ENCODE results near the gene MAP2K5.

DNA sequence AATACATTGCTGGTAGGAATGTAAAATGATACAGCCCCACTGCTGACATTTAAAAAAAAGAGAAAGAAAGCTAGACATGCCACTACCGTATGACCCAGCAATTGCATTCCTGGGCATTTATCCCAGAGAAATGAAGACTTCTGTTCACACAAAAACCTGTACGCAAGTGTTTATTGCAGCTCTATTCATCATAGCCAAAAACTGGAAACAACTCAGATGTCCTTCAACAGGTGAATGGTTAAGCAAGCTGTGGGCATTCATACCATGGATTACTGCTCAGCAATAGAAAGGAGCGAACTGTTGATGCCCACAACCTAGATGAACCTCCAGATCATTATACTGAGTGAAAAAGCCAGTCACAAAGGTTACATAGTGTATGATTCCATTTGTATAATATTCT is 132.5 kb downstream of the MAP2K5 start:
- TF ChIP-seq POLR2AphosphoS5 (IDR thresholded peaks at IDR 0.05) (no peak), EP300 (IDR thresholded peaks at IDR 0.05) (no peak), POLR2A (IDR thresholded peaks at IDR 0.05) (no peak)
- TF ChIP-seq, protein P1, sequence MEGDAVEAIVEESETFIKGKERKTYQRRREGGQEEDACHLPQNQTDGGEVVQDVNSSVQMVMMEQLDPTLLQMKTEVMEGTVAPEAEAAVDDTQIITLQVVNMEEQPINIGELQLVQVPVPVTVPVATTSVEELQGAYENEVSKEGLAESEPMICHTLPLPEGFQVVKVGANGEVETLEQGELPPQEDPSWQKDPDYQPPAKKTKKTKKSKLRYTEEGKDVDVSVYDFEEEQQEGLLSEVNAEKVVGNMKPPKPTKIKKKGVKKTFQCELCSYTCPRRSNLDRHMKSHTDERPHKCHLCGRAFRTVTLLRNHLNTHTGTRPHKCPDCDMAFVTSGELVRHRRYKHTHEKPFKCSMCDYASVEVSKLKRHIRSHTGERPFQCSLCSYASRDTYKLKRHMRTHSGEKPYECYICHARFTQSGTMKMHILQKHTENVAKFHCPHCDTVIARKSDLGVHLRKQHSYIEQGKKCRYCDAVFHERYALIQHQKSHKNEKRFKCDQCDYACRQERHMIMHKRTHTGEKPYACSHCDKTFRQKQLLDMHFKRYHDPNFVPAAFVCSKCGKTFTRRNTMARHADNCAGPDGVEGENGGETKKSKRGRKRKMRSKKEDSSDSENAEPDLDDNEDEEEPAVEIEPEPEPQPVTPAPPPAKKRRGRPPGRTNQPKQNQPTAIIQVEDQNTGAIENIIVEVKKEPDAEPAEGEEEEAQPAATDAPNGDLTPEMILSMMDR (IDR thresholded peaks at IDR 0.05) = no peak
